Neutrophil (primary cell): Measurements from ENCODE around the gene ZNF330.
"Not testable (repeated sequence)": the region's sequence is repeated elsewhere in the genome, so short reads cannot be mapped to it uniquely, and the experiment has no call there.

Source experiments
- H3K27ac ChIP-seq: fragments of 200-600 bp; sonication (generic); 2 replicates; pipeline ENCODE4 v1.5.1; 2016; ENCODE audit warnings: mild to moderate bottlenecking, moderate library complexity
- H3K27me3 ChIP-seq: fragments of 200-600 bp; sonication (generic); 2 replicates; pipeline ENCODE4 v1.6.0; 2016; ENCODE audit warnings: mild to moderate bottlenecking
- H3K36me3 ChIP-seq: fragments of 200-600 bp; sonication (generic); 2 replicates; pipeline ENCODE4 v1.5.1; 2017
- H3K4me1 ChIP-seq, 2 experiments: fragments of 200-600 bp in 1 of 2; sonication (generic) in 1 of 2; 1 replicate in 1 of 2; 2 replicates in 1 of 2; pipeline versions ENCODE4 v1.5.1 to v1.6.1; 2013 to 2016; ENCODE audit warnings: low read depth in 1 of 2, low read length in 1 of 2, mild to moderate bottlenecking in 1 of 2, moderate library complexity in 1 of 2; ENCODE audit not compliant: control insufficient read depth in 1 of 2, insufficient read depth in 1 of 2
- H3K4me3 ChIP-seq, 2 experiments: fragments of 200-600 bp in 1 of 2; sonication (generic) in 1 of 2; 1 replicate in 1 of 2; 2 replicates in 1 of 2; pipeline ENCODE4 v1.5.1; 2013 to 2016; ENCODE audit warnings: low read depth in 1 of 2, low read length in 1 of 2, mild to moderate bottlenecking in 1 of 2, moderate library complexity in 1 of 2
- H3K9me3 ChIP-seq: fragments of 200-600 bp; sonication (generic); 2 replicates; pipeline ENCODE4 v1.5.1; 2016
- TF ChIP-seq, protein P1 (sequence below): fragments of 200-600 bp; sonication (generic); IDR thresholded peaks from 2 replicates; pipeline ENCODE4 v1.5.1; 2016; ENCODE audit warnings: antibody characterized with exemption

The ZNF330 gene

GRCh38 chr4:141223418-141223817 lies 2.7 kb downstream of the ZNF330 start:
- H3K27ac ChIP-seq = no peak overlapping the region
- H3K36me3 ChIP-seq = peaks cover 42% of the 10 kb centered on the region
- peaks cover 7 to 10% of the 10 kb centered on the region in 2 experiments for H3K4me1 ChIP-seq
- TF ChIP-seq, protein P1, sequence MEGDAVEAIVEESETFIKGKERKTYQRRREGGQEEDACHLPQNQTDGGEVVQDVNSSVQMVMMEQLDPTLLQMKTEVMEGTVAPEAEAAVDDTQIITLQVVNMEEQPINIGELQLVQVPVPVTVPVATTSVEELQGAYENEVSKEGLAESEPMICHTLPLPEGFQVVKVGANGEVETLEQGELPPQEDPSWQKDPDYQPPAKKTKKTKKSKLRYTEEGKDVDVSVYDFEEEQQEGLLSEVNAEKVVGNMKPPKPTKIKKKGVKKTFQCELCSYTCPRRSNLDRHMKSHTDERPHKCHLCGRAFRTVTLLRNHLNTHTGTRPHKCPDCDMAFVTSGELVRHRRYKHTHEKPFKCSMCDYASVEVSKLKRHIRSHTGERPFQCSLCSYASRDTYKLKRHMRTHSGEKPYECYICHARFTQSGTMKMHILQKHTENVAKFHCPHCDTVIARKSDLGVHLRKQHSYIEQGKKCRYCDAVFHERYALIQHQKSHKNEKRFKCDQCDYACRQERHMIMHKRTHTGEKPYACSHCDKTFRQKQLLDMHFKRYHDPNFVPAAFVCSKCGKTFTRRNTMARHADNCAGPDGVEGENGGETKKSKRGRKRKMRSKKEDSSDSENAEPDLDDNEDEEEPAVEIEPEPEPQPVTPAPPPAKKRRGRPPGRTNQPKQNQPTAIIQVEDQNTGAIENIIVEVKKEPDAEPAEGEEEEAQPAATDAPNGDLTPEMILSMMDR = no peak
- H3K27me3 ChIP-seq = no peaks in the 10 kb centered on the region
- H3K9me3 ChIP-seq = no peaks in the 10 kb centered on the region
- no peak overlapping the region for H3K4me3 ChIP-seq

GRCh38 chr4:141227280-141227679 lies 6.6 kb downstream of the ZNF330 start:
- not testable (repeated sequence) for H3K4me3 ChIP-seq, H3K27ac ChIP-seq, H3K27me3 ChIP-seq, H3K9me3 ChIP-seq, H3K4me1 ChIP-seq
- peaks cover 78% of the 10 kb centered on the region for H3K36me3 ChIP-seq

DNA sequence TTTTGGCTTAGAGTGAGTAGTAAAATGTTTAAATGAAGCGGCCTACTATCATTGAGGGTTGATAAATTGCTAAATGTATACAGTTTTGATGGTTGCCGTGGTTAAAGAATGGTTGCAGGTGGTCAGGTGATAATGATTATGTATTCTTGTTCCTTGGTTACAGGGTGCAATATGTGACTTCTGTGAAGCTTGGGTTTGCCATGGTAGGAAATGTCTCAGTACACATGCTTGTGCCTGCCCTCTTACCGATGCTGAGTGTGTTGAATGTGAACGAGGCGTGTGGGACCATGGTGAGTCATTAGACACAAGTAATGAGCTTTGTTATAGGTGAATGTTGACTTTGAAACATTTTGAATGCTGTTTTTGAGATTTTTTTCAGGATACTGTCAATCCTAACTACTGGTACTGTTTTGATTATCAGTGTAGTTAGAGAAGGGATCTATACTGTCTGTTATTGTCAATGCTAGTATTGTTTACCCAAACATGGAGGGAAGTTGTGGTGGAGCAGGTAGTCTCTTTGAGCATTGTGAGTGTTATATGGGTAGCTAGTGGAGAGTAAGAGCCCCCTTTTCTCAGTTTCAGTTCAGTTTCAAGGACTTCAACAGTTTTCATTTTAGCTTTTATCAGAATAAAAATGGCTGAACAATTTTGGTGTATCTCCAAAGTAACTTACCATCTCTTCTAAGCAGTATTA lies 8.9 kb downstream of the ZNF330 start:
- TF ChIP-seq, protein P1 = no peak
- Histone ChIP-seq H3K4me3 (no peak overlapping the region), H3K9me3 (no peaks in the 10 kb centered on the region), H3K27me3 (no peaks in the 10 kb centered on the region), H3K27ac (no peak overlapping the region), H3K36me3 (peaks cover 88% of the 10 kb centered on the region), H3K4me1 (no peaks in the 10 kb centered on the region)

DNA sequence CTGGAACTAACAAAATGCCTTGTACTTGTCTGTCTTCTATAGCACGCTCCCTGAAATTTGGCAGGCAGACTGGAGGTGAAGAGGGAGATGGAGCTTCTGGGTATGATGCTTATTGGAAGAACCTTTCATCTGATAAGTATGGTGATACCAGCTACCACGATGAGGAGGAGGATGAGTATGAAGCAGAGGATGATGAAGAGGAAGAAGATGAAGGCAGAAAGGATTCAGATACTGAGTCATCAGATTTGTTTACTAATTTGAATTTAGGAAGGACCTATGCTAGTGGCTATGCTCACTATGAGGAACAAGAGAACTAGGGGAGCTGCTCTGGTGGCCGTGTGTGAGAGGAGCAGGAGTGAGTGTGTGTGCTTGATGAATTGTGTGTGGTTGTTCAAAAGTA lies 13.0 kb downstream of the ZNF330 start:
- Histone ChIP-seq H3K4me3 (no peak overlapping the region), H3K4me1 (no peaks in the 10 kb centered on the region), H3K36me3 (peaks cover 67% of the 10 kb centered on the region), H3K27me3 (no peaks in the 10 kb centered on the region), H3K9me3 (no peaks in the 10 kb centered on the region), H3K27ac (no peak overlapping the region)
- TF ChIP-seq, protein P1 = no peak

- TF ChIP-seq, protein P1 = no peak
- H3K4me3 ChIP-seq = no peak overlapping the region
Observed at GRCh38 chr4:141238186-141238585, 17.5 kb downstream of the ZNF330 start.

GRCh38 chr4:141240259-141240658 lies 19.6 kb downstream of the ZNF330 start:
- no peak overlapping the region for H3K27ac ChIP-seq
- no peaks in the 10 kb centered on the region for H3K9me3 ChIP-seq
- H3K4me3 ChIP-seq = no peak overlapping the region
- H3K4me1 ChIP-seq = no peaks in the 10 kb centered on the region
- no peaks in the 10 kb centered on the region for H3K27me3 ChIP-seq
- peaks cover 3% of the 10 kb centered on the region for H3K36me3 ChIP-seq
- TF ChIP-seq, protein P1 = no peak

More at GRCh38 chr4:141238186-141238585, 17.5 kb downstream of the ZNF330 start:
- Histone ChIP-seq H3K9me3 (no peaks in the 10 kb centered on the region), H3K27ac (no peak overlapping the region), H3K27me3 (no peaks in the 10 kb centered on the region), H3K36me3 (peaks cover 24% of the 10 kb centered on the region), H3K4me1 (no peaks in the 10 kb centered on the region)
